Lower leg skin (tissue), 3 donors: ENCODE data around the gene RBKS.

Source experiments
- CTCF ChIP-seq, 3 donors: fragments of 450-650 bp; IDR thresholded peaks; one replicate each; pipeline ENCODE4 v1.5.1; 2016; ENCODE audit warnings: antibody characterized with exemption in 3 of 3, mild to moderate bottlenecking in 3 of 3, moderate library complexity in 2 of 3
- POLR2A ChIP-seq, 2 donors: fragments of 450-650 bp; IDR thresholded peaks; one replicate each; pipeline ENCODE4 v1.6.1; 2016 to 2017; ENCODE audit warnings: antibody characterized with exemption in 2 of 2, mild to moderate bottlenecking in 1 of 2, moderate library complexity in 1 of 2

- TF ChIP-seq CTCF (IDR thresholded peaks at IDR 0.05) = no peak
- no peak for TF ChIP-seq POLR2A (IDR thresholded peaks at IDR 0.05)
Observed at GRCh38 chr2:27792759-27793158, 97.4 kb downstream of the RBKS start.
